Measurements from ENCODE around the gene SLC10A7.
"Not testable (repeated sequence)": the region's sequence is repeated elsewhere in the genome, so short reads cannot be mapped to it uniquely, and the experiment has no call there.

Gene SLC10A7

DNA sequence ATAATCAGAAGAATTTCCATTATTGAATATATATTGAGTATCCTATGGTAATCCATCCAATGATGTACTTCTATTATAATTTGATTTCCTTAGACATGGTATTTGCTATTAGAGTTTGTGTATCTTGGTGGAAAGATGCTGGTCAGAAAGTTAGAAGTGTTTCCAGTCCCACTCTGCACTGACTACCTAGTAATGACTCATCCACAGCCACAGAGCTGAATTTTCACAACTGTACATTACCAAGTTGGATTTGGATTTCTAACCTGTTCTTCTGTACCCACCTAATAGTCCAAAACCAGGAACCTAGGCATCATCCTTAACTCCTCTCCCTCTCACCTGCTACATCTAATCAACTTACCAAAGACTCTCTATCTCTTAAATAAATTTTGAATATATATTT is 162.0 kb downstream of the SLC10A7 start:
- no peak for DNase-seq (ENCODE audit: low spot score)

DNA sequence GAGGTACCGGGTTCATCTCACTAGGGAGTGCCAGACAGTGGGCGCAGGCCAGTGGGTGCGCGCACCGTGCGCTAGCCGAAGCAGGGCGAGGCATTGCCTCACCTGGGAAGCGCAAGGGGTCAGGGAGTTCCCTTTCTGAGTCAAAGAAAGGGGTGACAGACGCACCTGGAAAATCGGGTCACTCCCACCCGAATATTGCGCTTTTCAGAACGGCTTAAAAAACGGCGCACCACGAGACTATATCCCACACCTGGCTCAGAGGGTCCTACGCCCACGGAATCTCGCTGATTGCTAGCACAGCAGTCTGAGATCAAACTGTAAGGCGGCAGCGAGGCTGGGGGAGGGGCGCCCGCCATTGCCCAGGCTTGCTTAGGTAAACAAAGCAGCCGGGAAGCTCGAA is 171.6 kb downstream of the SLC10A7 start:
- not testable (repeated sequence) for DNase-seq (ENCODE audit: low spot score)

DNA sequence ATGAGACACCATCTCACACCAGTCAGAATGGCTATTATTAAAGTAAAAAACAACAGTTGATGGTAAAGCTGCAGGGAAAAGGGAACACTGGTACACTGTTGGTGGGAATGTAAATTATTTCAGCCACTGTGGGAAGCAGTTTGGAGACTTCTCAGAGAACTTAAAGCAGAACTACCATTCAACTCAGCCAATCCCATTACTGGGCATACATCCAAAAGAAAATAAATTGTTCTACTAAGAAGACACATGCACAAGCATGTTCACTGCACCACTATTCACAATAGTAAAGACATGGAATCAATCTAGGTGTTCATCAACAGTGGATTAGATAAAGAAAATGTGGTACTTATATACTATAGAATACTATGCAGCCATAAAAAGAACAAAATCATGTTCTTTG is 172.4 kb downstream of the SLC10A7 start:
- no peak for DNase-seq (ENCODE audit: low spot score)

DNA sequence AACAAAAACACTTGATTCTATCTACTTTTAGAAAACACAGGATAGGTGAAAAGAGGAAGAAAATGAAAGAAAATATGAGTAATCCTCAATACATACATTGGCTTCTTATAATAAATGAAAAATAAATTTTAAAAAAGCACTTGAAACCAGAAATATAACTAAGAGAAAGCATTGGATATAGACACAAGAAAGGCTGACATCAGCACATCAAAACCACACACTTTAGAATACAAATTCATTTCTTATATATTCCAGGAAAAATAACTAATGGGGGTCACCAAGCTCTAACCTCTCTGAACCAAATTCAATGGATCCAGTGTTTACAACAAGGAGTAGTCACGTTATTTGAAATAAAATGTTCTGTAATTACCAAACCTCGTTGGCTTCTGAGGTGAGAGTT is 173.9 kb downstream of the SLC10A7 start:
- no peak for DNase-seq (ENCODE audit: low spot score)

DNA sequence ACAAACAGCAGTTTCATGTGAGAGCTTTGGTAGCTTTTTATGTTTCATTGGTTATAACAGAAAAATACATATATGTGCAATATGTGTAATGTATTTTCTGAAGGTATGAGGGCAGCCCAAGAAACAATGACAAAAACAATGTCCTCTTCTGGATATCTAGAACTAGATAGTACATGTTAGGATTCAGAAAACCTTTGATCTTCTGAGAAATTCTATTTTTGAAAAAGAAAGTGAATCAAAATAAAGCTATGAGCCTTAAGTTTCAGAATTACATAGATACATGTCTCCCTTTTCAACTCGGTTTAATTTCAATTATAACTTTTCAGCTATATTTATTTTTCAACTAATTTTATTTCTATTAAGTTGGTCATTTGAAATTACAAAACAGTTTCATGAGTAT is 175.5 kb downstream of the SLC10A7 start:
- no peak for DNase-seq (ENCODE audit: low spot score)

DNA sequence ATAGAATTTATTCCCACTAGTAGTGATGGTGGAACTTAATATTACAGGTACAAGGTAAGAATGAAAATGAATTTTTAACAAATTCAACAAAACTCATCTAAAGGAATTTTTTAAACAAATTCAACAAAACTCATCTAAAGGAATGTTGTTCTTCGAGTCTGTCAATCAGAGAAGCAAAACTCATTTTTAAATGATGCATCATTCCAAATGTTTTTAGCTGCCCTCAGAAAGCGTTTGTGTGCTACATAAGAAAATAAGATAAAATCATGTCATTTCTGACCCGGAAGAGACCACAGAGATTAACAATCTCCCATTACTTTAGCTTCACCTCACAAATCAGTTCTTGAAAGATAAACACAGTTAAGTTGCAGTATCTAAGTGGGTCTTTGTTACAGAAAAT is 178.0 kb downstream of the SLC10A7 start:
- no peak for DNase-seq (ENCODE audit: low spot score)

DNA sequence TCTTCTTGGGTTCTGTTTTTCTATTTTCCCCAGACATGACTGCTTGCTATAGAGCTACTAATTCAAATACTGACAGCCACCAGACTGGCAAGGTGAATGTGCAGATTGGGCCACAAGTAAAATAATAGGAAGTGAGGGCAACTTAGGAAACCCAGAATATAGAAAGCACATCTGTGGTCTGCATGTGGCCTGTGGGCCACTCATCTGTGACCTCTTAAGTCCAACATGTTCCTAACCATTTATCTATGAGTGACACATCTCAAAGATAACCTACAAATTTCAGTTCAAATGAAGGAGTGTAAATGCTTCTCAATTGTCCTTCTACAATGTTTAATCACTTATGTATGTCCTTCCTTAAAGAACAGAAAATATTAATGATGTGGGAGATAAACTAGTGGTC is 178.5 kb downstream of the SLC10A7 start:
- no peak for DNase-seq (ENCODE audit: low spot score)

DNA sequence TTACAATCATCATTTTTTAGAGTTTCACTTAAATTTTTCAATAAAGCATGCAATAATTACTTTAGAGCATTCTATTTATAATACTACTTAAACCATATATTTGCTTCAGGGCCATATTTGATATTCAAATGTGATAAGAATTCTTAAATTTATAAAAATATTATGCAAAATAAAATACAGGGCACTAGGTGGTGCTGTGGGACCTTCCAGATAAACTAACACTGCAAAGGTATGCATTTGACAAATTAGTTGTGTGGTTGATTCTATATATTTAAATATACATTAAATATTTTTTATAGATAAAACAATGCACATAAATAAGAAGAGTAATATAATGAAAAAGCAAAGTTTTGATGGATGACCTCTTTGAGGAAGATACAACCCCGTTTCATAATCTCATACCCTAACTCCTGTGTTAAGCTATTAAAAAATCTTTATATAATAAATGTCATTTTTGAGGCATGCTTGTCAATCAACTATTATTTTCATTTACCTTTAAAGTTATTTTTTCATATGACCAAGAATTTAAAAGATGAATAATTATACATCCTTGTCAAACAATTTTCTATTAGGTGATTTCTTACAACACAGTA is 179.0 kb downstream of the SLC10A7 start:
- peak; percentile 32 for DNase-seq (ENCODE audit: low spot score)

DNA sequence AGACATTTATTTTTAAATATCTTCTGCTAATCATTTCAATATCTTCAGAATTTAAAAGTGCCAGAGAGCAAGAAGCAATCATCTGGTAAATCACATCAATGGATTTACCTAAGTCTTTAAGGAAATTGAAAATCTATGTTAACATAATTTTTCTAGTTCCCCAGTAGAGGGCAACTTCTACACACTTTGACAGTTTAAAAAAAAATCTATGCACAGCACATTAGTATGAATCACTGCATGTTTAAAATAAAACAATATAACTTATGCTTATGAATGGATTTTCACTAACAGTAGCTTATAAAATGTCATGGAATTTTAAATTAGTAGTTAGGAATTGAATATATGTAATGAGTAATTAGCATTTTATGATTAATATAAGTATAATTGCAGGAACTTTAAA is 180.9 kb downstream of the SLC10A7 start:
- DNase-seq (ENCODE audit: low spot score), result no peak

DNA sequence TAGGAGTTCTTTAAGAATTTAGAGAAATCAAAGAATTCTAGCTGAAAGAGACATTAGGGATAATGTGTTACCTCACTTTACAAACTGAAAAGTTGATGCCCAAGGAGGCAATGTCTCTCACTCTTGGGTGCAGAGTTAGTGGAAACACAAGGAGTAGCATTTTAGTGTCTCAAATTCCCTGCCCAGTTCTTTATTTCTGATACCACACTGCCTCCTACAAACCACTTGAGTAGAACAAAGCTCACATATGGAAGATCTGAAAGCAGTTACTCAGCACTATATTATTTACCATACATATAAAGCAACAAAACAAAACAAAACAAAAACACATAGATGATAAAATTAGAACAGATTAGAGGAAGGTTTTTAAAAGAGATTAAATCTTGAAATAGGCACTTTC is 183.2 kb downstream of the SLC10A7 start:
- no peak for DNase-seq (ENCODE audit: low spot score)

DNA sequence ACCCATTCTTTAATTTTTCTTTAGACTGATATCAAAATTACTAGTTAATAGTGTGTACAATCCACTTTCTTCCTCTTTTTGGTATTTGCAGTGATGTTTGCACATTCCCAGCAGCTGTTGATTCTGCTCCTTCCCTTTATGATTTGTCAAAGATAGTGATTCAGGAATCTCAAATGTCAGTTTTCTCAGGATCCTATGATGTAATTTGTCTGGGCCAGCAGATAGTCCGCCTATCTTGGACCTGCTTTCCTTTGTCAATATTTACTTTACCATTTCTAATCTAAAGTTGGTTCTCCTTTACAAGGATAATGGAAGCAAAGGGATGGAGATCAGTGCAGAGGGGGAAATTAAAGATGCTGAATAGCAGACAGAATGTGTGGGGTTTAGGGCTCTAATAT is 185.3 kb downstream of the SLC10A7 start:
- DNase-seq (ENCODE audit: low spot score), result no peak

DNA sequence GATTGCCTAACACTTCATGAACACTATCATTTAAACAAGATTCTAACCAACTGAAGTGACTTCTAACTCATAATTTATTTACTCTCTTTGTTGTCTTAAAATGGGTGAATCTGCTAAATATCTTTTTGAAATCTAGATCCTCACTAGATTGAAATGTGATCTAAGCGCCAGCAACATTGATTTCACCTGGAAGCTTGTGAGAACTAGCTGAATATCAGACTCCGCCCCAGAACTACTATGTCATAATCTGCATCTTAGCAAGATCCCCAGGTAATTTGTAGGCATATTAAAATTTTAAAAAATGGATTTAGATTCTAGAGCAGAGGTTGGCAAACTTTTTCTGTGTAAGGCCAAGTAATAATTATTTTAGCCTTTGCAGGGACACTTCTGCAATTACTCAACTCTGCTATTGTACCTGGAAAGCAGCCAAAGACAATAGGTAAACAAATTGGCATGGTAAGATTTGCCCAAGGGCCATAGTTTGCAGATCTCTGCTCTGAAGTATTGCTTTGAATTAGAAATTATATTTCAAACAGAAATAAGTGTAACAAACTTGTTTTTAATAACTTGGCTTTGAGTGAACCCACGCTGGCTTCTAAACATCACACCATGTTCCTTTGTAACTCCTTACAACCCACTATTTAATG is 185.9 kb downstream of the SLC10A7 start:
- no peak for DNase-seq (ENCODE audit: low spot score)

DNA sequence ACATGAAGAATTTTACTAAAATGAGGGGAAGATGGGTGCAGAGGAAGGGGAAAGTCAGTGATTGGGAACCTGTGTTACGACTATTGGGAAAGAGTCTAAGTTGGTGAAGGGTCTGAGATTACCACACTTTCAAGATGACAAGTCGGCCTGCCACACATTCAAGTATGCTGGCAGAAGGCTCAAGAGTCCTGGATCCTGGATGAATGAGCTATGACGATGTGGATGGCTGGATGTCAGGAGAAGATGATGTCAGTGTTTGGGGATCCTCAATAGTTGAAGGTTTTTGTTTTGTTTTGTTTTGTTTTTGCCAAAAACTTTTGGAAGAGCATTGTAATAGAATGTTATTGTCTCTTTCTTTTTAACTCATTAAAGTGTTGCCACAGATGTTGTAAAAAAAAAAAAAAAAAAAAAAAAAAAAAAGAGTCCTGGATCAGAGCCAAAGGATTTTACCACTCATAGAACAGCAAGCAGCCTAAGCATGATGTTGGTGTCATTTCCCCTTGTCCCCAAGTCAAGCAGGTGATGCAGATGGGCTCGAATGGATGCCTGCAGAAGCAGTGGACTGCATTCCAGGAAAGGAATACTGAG is 186.8 kb downstream of the SLC10A7 start:
- no peak for DNase-seq (ENCODE audit: low spot score)

DNA sequence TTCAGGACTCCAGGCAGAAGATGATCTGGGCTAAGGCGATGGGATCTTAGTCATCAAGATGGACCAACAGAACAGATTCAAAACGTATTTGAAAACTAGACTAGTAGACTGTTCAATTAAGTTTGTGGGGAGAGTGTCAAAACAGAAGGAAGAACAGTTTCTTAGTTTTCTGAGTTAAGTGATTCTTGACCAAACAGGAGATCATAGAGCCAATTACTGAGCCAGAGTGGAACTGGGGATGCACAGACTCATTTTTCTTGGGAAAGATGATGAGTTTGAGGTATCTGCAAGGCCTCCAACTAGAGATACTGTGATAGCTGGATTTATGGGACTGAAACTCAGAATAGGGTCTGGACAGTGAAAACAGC is 187.9 kb downstream of the SLC10A7 start:
- peak; percentile 28 for DNase-seq (ENCODE audit: low spot score)

DNA sequence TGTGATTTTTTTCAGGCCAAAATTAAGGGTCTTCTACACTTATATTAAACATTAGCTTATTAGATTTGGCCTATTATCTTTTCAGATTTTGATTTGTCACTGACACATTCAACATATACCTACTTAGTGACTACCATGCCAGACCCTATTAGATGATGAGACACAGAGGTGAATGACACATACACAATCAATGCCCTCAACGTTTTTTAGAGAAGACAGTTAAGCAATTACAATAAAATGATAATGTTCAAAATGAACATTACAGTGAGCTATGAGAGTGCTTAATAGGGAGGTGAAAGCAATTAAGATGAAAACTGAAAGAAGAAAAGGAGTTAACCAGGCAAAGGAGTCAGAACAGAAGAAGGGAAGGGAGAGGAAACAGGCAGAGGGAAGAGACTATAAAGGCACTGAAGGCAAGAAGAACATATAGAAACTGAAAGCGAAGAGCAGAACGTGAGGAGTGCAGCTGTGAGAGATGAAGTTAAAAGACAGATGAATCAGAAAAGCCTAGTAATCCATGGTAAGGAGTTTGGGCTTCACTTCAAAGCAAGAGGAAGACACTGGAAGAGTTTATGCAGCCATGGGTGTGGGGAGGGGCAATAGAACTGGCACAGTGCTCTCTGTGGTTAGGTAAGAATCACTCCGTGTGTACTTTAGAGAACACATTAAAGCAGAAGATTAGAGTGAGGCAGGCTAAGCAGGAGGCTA is 188.4 kb downstream of the SLC10A7 start:
- DNase-seq (ENCODE audit: low spot score), result peak; percentile 69

DNA sequence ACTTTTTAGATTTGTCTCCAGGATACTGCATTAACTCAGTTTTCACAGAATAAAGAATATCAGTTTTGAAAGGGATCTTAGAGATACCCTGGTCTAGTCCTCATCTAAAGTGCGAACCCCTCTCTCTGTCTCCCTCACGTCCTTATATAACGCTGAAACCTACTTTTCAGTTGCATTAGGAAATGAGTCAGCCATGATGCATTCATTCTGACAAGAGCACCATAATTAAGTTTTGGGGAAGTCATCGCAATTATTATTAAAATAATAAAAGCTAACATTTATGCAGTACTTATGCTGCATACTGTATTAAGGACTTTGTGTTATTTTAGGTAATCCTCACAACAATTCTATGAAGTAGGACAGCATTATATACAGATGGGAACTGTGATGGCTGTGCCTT is 191.3 kb downstream of the SLC10A7 start:
- DNase-seq (ENCODE audit: low spot score), result no peak

DNA sequence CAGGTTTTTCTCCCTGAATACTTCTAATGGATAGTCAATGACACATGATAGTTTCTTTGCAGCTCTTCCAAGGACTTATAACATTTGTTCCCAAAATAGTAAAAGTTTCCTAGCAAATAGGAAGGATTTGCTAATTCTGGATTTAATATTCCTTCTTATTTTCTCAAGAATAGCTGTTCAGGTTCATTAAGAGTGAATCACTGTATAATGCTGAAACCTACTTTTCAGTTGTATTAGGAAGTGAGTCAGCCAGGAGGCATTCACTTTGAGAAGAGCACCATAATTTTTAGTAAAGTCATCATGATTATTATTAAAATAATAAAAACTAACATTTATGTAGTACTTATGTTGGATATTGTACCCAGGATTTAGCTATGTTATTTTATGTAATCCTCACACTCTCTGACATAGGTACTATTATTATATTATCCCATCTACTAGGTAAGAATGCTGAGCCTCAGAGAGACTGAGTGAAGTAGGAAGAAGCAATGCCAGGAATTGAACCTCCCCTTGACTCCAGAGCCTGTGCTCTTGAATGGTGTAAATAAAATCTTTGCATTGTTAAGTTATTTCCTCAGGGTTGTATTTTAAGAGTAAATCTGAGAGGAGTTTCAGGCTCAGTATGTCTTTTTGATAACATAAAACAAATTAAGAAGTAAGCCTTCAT is 192.6 kb downstream of the SLC10A7 start:
- no peak for DNase-seq (ENCODE audit: low spot score)

DNA sequence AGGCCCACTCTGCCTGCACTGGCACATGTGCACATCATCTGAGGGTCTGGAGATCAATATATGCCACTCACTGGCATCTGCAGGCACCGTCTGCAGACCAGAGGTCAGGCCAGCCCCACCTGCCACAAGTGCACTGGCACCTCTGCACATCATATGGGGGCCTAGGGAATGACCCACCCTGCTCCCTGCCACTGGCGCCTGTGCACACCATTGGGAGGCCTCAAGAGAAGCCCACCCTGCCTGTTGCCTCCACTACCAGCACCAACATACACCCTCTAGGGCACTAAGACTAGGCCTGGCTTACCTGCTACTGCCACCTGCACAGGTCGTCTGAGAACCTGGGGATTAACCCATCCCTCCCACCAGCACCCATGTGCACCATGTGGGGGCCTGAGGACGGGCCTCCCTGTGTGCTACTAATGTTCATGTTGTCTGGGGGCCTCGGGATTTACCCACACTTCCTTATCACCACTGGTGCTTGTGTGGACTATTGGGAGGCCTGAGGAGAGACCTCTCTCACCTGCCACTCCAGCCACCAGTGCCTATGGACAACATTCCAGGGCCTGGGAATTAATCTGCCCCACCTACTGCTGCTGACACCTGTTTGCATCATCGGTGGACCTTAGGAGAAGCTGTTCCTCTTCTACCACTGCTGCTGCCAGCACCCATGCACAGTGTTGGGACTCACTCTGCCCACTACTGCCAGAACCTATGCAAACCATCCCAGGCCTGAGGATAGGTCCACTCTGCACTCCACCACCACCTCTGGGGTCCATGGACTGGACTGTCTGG is 193.7 kb downstream of the SLC10A7 start:
- DNase-seq (ENCODE audit: low spot score), result no peak

DNA sequence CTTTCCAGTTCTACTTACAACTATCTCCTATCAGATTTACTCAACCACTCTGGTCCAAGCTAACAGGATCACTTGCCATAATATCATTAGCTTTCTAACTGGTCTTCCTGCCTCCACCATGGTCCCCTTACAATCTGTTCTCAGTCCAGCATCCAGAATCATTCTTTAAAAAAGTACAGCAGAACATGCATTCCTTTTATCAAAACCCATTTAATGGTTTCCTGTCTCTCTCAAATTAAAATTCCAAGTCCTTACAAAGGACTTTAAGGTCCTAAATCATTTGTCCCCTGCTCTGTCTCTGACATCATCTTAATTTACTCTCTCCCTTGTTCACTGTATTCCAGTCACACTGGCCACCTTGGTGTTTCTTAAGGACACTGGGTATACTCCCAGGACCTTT is 202.8 kb downstream of the SLC10A7 start:
- DNase-seq (ENCODE audit: low spot score), result no peak

DNA sequence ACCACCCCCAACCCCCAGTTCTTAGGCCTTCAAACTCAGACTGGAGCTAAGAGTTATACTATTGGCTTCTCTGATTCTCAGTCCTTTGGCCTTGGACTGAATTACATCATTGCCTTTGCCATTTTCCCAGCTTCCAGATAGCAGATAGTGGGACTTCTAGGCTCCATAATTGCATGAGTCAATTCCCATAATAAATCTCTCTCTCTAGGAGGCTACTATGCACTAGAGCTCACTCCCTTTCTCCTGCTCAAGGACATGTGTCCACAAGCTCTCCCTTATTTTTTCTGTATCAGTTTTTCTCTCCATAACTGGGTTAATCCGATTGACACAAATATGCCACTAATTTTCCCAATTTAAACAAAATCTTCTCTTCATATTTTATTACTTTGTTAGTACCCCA is 204.0 kb downstream of the SLC10A7 start:
- DNase-seq (ENCODE audit: low spot score), result no peak

DNA sequence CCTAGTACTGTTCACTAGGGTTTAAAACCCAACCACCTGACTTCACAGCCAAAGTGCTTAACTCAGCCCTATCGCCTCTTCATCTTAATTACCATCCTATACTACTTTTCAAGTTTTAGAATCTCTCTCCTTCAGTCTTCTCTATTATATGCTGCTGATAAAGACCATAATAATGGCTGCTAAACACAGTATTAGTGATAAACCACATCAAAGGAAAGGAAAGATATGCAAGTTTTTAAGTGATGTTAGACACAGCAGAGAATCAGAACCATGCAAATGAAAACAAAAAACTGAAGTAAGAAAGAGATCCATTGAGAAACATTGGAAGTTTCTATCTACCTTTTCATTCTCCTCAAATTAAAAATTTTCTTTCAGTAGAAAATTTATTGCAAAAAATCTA is 206.6 kb downstream of the SLC10A7 start:
- DNase-seq (ENCODE audit: low spot score), result no peak

All from SK-N-DZ (cell line).